ENCODE measurements around the gene GPRIN2.

DNA sequence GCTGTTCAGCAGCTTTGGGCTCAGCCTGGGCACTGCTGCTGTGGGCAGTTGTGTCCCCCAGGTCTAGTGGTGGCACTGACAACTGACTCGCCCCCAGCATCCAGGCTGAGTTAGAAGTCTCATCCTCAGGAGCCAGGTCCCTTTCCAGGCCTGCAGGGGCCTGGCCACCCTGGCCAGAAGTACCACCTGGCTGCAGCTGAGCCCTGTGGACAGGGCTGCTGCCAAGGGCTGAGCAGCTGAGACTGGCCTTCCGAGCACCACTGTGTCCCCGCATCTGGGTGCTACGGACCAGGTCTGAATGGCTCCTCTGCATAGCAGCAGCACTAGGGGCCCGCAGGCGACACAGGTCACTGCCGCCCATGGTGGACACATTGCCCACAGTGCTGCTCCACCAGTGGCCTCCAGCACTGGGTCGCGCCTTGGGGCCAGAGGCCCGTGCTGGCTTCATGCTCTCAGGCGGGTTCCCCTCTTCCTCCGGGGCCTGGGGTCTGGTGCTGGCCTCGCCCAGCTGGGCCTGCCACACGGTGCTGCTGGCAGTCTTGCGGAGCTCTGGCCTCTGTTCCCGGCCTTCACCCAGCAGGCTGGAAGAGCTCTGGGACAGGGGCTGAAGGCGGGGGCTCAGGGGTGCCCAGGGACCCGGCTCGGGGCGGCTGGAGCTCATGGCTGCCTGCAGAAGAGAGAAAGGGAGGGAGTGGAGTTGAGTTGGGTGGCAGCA lies 6.2 kb downstream of the GPRIN2 start:
- TF ChIP-seq POLR2A (IDR thresholded peaks at IDR 0.05; ENCODE audit: low read length) (no peak), GATA1 (IDR thresholded peaks at IDR 0.05; ENCODE audit: low read depth, low read length) (no peak)

All from erythroblast (primary cell).